ENCODE data around the gene HYPK. TPM values are rescaled to one million over a fixed set of nuclear protein-coding genes. Genes with fewer than 3 reads are reported as not detected.
"Not testable (repeated sequence)": the region's sequence is repeated elsewhere in the genome, so short reads cannot be mapped to it uniquely, and the experiment has no call there.

Gene HYPK
- total and polyA plus RNA-seq, 8 donors: 3.1 to 25.6 (median 5.3) TPM

- ATAC-seq: no peak
- Histone ChIP-seq H3K36me3 (peaks cover 0 to 9% (median 7%) of the 10 kb centered on the region in 3 donors), H3K27me3 (no peaks in the 10 kb centered on the region), H3K4me1 (peaks cover 0 to 14% (median 8%) of the 10 kb centered on the region in 3 donors), H3K9me3 (no peaks in the 10 kb centered on the region), H3K4me3 (no peak overlapping the region), H3K27ac (no peak overlapping the region)
- no peak for FAIRE-seq
- no peak for DNase-seq
- WGBS, 2 donors: 52 to 56% methylated on average over 3 of the region's 3 CpGs
- intact Hi-C loops (cut with DNase I): no loop called here
- TF ChIP-seq CTCF (IDR thresholded peaks at IDR 0.05): no peak
Observed at GRCh38 chr15:43821505-43821904, 21.1 kb downstream of the HYPK start.

- H3K27ac ChIP-seq: peak within 1 kb of the TSS; percentile 56 to 90 (median 82)
- intact Hi-C loops (cut with DNase I): no loop called here
- peaks cover 0 to 20% (median 8%) of the 10 kb centered on the region in 3 donors for H3K4me1 ChIP-seq
- no peaks in the 10 kb centered on the region for H3K9me3 ChIP-seq
- ATAC-seq (peak; percentile 92 to 96 (median 96)), FAIRE-seq (peak; percentile 92), DNase-seq (peak; percentile 88 to 97 (median 95))
- no peak for TF ChIP-seq CTCF (IDR thresholded peaks at IDR 0.05)
- WGBS, 2 donors: 6 to 8% methylated on average over 46 of the region's 46 CpGs
- H3K36me3 ChIP-seq: no peaks in the 10 kb centered on the region
- H3K4me3 ChIP-seq: peak within 1 kb of the TSS; percentile 54 to 76 (median 64)
- no peaks in the 10 kb centered on the region for H3K27me3 ChIP-seq
Observed at GRCh38 chr15:43824302-43825246, 24.2 kb downstream of the HYPK start, which contains the start of gene MFAP1. MFAP1 (minus strand) TSS chr15:43824690; CDS start chr15:43824569, 121 bp downstream.

GRCh38 chr15:43825305-43825704, 24.9 kb downstream of the HYPK start:
- intact Hi-C loops (cut with DNase I); H3K36me3 ChIP-seq; FAIRE-seq; DNase-seq; H3K27ac ChIP-seq; H3K4me3 ChIP-seq; H3K27me3 ChIP-seq; H3K9me3 ChIP-seq; ATAC-seq: not testable (repeated sequence)
- H3K4me1 ChIP-seq: peaks cover 0 to 20% (median 8%) of the 10 kb centered on the region in 3 donors
- WGBS, 2 donors: 89 to 91% methylated on average over 11 of the region's 11 CpGs

- peaks cover 0 to 20% (median 8%) of the 10 kb centered on the region in 3 donors for H3K4me1 ChIP-seq
- no peaks in the 10 kb centered on the region for H3K9me3 ChIP-seq
- H3K4me3 ChIP-seq: peak overlapping the region in 2 of 4 donors; percentile 42 to 59
- ATAC-seq: no peak
- no peak for TF ChIP-seq CTCF (IDR thresholded peaks at IDR 0.05)
- DNase-seq: no peak
- H3K27ac ChIP-seq: peak overlapping the region in 3 of 4 donors; percentile 42 to 62 (median 62)
- 93 to 95% methylated on average over 11 of the region's 11 CpGs for WGBS, 2 donors
- H3K36me3 ChIP-seq: no peaks in the 10 kb centered on the region
- intact Hi-C loops (cut with DNase I): no loop called here
- no peak for FAIRE-seq
- H3K27me3 ChIP-seq: no peaks in the 10 kb centered on the region
Observed at GRCh38 chr15:43826029-43826507, 25.7 kb downstream of the HYPK start.

GRCh38 chr15:43826508-43827341, 26.3 kb downstream of the HYPK start, which contains the start of gene WDR76:
WDR76 (plus strand) TSS chr15:43827002; CDS start chr15:43827033, 31 bp downstream.
- intact Hi-C loops (cut with DNase I): no loop called here
- ATAC-seq (peak; percentile 76 to 89 (median 86)), FAIRE-seq (no peak), DNase-seq (peak; percentile 77 to 89 (median 79))
- Histone ChIP-seq H3K4me3 (peak within 1 kb of the TSS; percentile 26 to 59 (median 37)), H3K4me1 (peaks cover 0 to 20% (median 5%) of the 10 kb centered on the region in 3 donors), H3K27me3 (no peaks in the 10 kb centered on the region), H3K27ac (peak within 1 kb of the TSS; percentile 19 to 62 (median 52)), H3K36me3 (no peaks in the 10 kb centered on the region), H3K9me3 (no peaks in the 10 kb centered on the region)
- WGBS, 2 donors: 3 to 4% methylated on average over 48 of the region's 48 CpGs
- TF ChIP-seq CTCF (IDR thresholded peaks at IDR 0.05): no peak

Measured in pancreas (tissue), 10 donors.